Progenitor cell of endocrine pancreas (in vitro differentiated cells): ENCODE measurements around the gene SNRPD1. TPM values are rescaled to one million over a fixed set of nuclear protein-coding genes. Genes with fewer than 3 reads are reported as not detected.
"Not testable (repeated sequence)": the region's sequence is repeated elsewhere in the genome, so short reads cannot be mapped to it uniquely, and the experiment has no call there.

Experiments
- DNase-seq: peaks from one replicate; pipeline ENCODE4 v3.0.0; 2021; ENCODE audit warnings: low spot score; ENCODE audit not compliant: unreplicated experiment
- H3K27ac Mint-ChIP-seq: 2 replicates; pipeline ENCODE4 v1.8.0; 2021; ENCODE audit warnings: mild to moderate bottlenecking, moderate library complexity, mixed read lengths
- H3K27me3 Mint-ChIP-seq: 2 replicates; pipeline ENCODE4 v1.8.0; 2021; ENCODE audit warnings: mixed read lengths
- H3K36me3 Mint-ChIP-seq: 2 replicates; pipeline ENCODE4 v1.8.0; 2022; ENCODE audit warnings: mixed read lengths; ENCODE audit not compliant: insufficient read depth
- H3K4me1 Mint-ChIP-seq: 2 replicates; pipeline ENCODE4 v1.8.0; 2021; ENCODE audit warnings: low read depth, mixed read lengths
- H3K4me3 Mint-ChIP-seq: 2 replicates; pipeline ENCODE4 v1.8.0; 2021; ENCODE audit warnings: low read depth, mild to moderate bottlenecking, moderate library complexity, mixed read lengths
- H3K9me3 Mint-ChIP-seq: 2 replicates; pipeline ENCODE4 v1.8.0; 2021; ENCODE audit warnings: low read depth, mixed read lengths
- total RNA-seq: library from RNA; stranded (reverse); gene quantifications from 2 replicates; pipeline ENCODE4 v1.2.1, GENCODE V29; 2021
- TF ChIP-seq, protein P1 (sequence below): fragments of 200-600 bp; sonication (generic); IDR thresholded peaks from one replicate; pipeline ENCODE4 v1.5.0; 2021; ENCODE audit warnings: antibody characterized with exemption, mild to moderate bottlenecking; ENCODE audit not compliant: unreplicated experiment

SNRPD1 gene
- total RNA-seq, 1 donor from 2014 or later: 76.7 TPM

DNA sequence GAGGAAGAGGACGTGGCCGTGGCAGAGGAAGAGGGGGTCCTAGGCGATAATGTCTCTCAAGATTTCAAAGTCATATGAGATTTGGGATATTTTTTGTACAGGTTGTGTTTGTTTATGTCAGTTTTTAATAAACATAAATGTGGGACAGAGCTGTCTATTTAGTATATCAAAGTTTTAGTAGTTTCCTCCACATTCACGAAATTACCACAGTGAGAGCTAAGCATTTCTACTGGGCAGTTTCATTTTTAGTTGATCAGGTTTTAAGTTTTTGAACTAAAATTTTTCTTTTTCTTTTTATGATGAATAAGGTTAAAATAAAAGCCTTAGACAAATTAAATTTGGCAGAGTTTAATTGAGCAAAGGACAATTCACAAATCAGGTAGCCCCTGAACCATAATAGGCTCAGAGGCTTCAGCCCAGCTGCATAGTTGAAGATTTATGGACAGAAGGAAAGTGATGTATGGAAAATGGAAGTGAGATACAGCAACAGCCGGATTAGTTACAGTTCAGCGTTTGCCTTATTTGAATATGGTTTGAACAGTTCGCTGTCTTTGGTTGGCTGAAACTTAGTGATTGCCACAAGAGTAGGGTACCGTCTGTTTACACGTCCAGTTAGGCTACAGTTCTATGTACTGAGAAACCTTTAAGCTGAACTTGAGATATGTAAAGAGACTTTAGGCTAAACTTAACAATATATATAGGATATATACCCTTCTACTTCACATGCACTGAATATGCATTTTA lies 17.1 kb downstream of the SNRPD1 start:
- Mint-ChIP-seq H3K27ac (no peak overlapping the region), H3K9me3 (no peaks in the 10 kb centered on the region), H3K4me3 (no peak overlapping the region), H3K27me3 (no peaks in the 10 kb centered on the region), H3K36me3 (peaks cover 27% of the 10 kb centered on the region), H3K4me1 (no peaks in the 10 kb centered on the region)
- TF ChIP-seq, protein P1, sequence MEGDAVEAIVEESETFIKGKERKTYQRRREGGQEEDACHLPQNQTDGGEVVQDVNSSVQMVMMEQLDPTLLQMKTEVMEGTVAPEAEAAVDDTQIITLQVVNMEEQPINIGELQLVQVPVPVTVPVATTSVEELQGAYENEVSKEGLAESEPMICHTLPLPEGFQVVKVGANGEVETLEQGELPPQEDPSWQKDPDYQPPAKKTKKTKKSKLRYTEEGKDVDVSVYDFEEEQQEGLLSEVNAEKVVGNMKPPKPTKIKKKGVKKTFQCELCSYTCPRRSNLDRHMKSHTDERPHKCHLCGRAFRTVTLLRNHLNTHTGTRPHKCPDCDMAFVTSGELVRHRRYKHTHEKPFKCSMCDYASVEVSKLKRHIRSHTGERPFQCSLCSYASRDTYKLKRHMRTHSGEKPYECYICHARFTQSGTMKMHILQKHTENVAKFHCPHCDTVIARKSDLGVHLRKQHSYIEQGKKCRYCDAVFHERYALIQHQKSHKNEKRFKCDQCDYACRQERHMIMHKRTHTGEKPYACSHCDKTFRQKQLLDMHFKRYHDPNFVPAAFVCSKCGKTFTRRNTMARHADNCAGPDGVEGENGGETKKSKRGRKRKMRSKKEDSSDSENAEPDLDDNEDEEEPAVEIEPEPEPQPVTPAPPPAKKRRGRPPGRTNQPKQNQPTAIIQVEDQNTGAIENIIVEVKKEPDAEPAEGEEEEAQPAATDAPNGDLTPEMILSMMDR: no peak
- no peak for DNase-seq

DNA sequence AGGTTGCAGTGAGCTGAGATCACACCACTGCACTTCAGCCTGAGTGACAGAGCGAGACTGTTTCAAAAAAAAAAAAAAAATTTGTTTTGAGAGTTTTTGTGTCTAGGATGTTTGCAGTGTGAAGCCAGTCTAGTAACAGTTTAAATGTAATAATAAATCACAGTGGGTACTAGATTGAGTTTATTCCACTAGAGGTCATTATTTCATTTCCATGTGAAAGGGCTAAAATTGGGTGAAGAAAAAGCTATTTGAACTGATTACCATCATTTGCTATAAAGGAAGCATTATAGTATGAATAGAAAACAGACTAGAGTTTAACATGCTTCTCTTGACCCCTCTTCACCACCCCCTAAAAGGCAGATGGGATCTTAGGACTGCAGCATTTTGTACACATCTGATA lies 20.3 kb downstream of the SNRPD1 start:
- no peaks in the 10 kb centered on the region for H3K27me3 Mint-ChIP-seq
- no peak for DNase-seq
- no peaks in the 10 kb centered on the region for H3K9me3 Mint-ChIP-seq
- TF ChIP-seq, protein P1: no peak
- H3K27ac Mint-ChIP-seq: no peak overlapping the region
- no peaks in the 10 kb centered on the region for H3K4me1 Mint-ChIP-seq
- no peak overlapping the region for H3K4me3 Mint-ChIP-seq
- H3K36me3 Mint-ChIP-seq: peaks cover 25% of the 10 kb centered on the region

DNA sequence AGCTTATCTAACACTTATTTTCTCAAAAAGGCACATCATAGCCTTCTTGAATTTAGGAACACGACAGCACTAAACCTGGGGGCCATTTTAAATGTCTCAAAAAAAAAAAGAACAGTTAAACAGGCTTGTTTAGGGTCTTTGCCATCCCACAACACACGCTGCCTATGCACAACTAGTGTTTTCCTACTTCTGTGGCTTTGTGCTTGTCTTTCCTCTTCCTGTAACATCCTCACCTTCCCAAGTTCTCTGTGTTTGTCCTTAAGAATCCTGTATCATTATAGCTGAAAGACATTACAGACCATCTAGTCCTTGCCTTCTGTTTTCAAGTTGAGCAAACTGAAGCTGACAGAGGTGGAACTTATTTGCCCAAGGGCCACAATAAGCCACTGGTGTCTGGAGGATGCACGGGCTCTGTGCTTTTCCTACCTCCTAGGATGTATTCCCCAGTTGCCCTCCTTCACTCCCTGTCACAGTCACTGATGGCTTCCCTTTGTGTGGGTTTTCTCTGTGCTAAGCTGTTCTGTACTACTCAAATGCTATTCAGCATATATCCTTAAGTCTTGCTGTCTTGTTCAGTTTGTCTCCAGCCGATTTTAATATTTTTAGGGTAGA lies 22.6 kb downstream of the SNRPD1 start:
- no peak overlapping the region for H3K4me3 Mint-ChIP-seq

DNA sequence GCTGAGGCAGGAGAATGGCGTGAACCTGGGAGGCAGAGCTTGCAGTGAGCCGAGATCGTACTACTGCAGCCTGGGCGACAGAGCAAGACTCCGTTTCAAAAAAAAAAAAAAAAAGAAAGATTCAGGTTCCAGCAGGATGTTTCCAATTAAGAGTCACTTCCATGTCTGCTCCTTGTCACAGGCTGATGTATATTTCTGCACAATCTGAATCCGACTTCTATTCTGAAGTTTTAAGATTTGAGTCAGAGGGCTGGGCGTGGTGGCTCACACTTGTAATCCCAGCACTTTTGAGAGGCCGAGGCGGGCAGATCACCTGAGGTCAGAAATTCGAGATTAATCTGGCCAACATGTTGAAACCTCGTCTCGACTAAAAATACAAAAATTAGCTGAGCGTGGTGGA lies 24.7 kb downstream of the SNRPD1 start:
- H3K36me3 Mint-ChIP-seq: peaks cover 4% of the 10 kb centered on the region
- no peaks in the 10 kb centered on the region for H3K27me3 Mint-ChIP-seq
- H3K4me3 Mint-ChIP-seq: no peak overlapping the region

More for the DNA sequence above, 22.6 kb downstream of the SNRPD1 start:
- Mint-ChIP-seq H3K9me3 (no peaks in the 10 kb centered on the region), H3K27me3 (no peaks in the 10 kb centered on the region), H3K4me1 (peaks cover 6% of the 10 kb centered on the region), H3K36me3 (peaks cover 13% of the 10 kb centered on the region), H3K27ac (peak overlapping the region; percentile 65)
- TF ChIP-seq, protein P1: no peak
- DNase-seq: no peak

DNA sequence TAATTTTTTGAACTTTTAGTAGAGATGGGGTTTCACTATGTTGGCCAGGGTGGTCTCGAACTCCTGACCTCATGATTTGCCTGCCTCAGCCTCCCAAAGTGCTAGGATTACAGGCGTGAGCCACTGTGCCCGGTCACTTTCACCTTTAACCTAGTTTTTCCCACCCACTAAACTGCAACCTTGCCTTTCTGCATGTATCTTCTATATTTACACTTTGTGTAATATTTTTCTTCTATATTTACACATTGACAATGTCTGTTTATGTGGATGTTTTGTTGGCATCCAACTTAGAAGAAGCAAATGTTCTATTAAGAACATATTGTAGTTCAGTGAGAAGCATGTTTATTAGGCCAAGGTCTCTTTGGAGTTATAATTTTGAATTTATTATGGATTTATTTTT lies 26.7 kb downstream of the SNRPD1 start:
- no peak overlapping the region for H3K4me3 Mint-ChIP-seq
- no peaks in the 10 kb centered on the region for H3K27me3 Mint-ChIP-seq
- H3K27ac Mint-ChIP-seq: no peak overlapping the region
- H3K4me1 Mint-ChIP-seq: peaks cover 6% of the 10 kb centered on the region
- DNase-seq: no peak
- TF ChIP-seq, protein P1: no peak
- peaks cover 4% of the 10 kb centered on the region for H3K36me3 Mint-ChIP-seq
- no peaks in the 10 kb centered on the region for H3K9me3 Mint-ChIP-seq

More for the DNA sequence above, 24.7 kb downstream of the SNRPD1 start:
- H3K9me3 Mint-ChIP-seq: no peaks in the 10 kb centered on the region
- peaks cover 6% of the 10 kb centered on the region for H3K4me1 Mint-ChIP-seq
- TF ChIP-seq, protein P1: no peak
- DNase-seq: no peak
- no peak overlapping the region for H3K27ac Mint-ChIP-seq

DNA sequence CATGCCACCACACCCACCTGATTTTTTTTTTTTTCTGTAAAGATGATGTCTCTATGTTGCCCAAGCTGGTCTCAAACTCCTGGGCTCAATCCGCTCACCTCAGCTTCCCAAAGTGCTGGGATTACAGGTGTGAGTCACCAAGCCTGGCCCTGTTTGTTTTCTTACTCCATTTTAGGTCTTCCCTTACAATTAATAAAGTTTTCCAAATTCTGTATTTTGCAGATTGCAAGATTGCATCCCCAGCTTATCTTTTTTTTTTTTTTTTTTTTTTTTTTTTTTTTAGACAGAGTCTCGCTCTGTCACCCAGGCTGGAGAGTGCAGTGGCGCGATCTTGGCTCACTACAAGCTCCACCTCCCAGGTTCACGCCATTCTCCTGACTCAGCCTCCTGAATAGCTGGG lies 28.3 kb downstream of the SNRPD1 start:
- not testable (repeated sequence) for DNase-seq, H3K4me3 Mint-ChIP-seq, H3K36me3 Mint-ChIP-seq, H3K27ac Mint-ChIP-seq, H3K27me3 Mint-ChIP-seq, H3K9me3 Mint-ChIP-seq, H3K4me1 Mint-ChIP-seq
